ENCODE measurements around the gene HNRNPA0.
A peak's percentile ranks its signal among the peaks of the same experiment; 100 is the strongest.
"Not testable (repeated sequence)": the region's sequence is repeated elsewhere in the genome, so short reads cannot be mapped to it uniquely, and the experiment has no call there.

The HNRNPA0 gene

GRCh38 chr5:137754188-137754960 lies at the start of gene HNRNPA0:
HNRNPA0 (minus strand) TSS chr5:137754363; CDS start chr5:137754066, 297 bp downstream.
- DNase-seq (ENCODE audit: low spot score) = peak; percentile 98

- no peak for DNase-seq (ENCODE audit: low spot score)
Measured at GRCh38 chr5:137802282-137803210, 48.4 kb upstream of the HNRNPA0 start.

- no peak for DNase-seq (ENCODE audit: low spot score)
Measured at GRCh38 chr5:137800700-137801411, 46.7 kb upstream of the HNRNPA0 start.

GRCh38 chr5:137796279-137796678 lies 42.1 kb upstream of the HNRNPA0 start:
- DNase-seq (ENCODE audit: low spot score) = no peak

- DNase-seq (ENCODE audit: low spot score) = no peak
Measured at GRCh38 chr5:137794863-137795262, 40.7 kb upstream of the HNRNPA0 start.

GRCh38 chr5:137792303-137792702 lies 38.1 kb upstream of the HNRNPA0 start:
- DNase-seq (ENCODE audit: low spot score) = peak; percentile 89

GRCh38 chr5:137791799-137792198 lies 37.6 kb upstream of the HNRNPA0 start:
- peak; percentile 4 for DNase-seq (ENCODE audit: low spot score)

- peak; percentile 43 for DNase-seq (ENCODE audit: low spot score)
Measured at GRCh38 chr5:137791387-137791786, 37.2 kb upstream of the HNRNPA0 start.

GRCh38 chr5:137788560-137788959 lies 34.4 kb upstream of the HNRNPA0 start:
- not testable (repeated sequence) for DNase-seq (ENCODE audit: low spot score)

- DNase-seq (ENCODE audit: low spot score) = no peak
Measured at GRCh38 chr5:137782984-137783536, 28.9 kb upstream of the HNRNPA0 start.

GRCh38 chr5:137782055-137782454 lies 27.9 kb upstream of the HNRNPA0 start:
- no peak for DNase-seq (ENCODE audit: low spot score)

GRCh38 chr5:137778772-137779564 lies 24.8 kb upstream of the HNRNPA0 start:
- peak; percentile 58 for DNase-seq (ENCODE audit: low spot score)

- not testable (repeated sequence) for DNase-seq (ENCODE audit: low spot score)
Measured at GRCh38 chr5:137767937-137768336, 13.8 kb upstream of the HNRNPA0 start.

- no peak for DNase-seq (ENCODE audit: low spot score)
Measured at GRCh38 chr5:137761566-137761965, 7.4 kb upstream of the HNRNPA0 start.

GRCh38 chr5:137760719-137761516 lies 6.8 kb upstream of the HNRNPA0 start:
- no peak for DNase-seq (ENCODE audit: low spot score)

GRCh38 chr5:137760294-137760693 lies 6.1 kb upstream of the HNRNPA0 start:
- no peak for DNase-seq (ENCODE audit: low spot score)

- peak; percentile 19 for DNase-seq (ENCODE audit: low spot score)
Measured at GRCh38 chr5:137758715-137759306, 4.6 kb upstream of the HNRNPA0 start.

GRCh38 chr5:137758121-137758520 lies 4.0 kb upstream of the HNRNPA0 start:
- DNase-seq (ENCODE audit: low spot score) = no peak

GRCh38 chr5:137757634-137758033 lies 3.5 kb upstream of the HNRNPA0 start:
- no peak for DNase-seq (ENCODE audit: low spot score)

Measured in kidney tubule cell (primary cell).